Panc1 (cell line): ENCODE measurements around the gene GPR152. TPM values are rescaled to one million over a fixed set of nuclear protein-coding genes. Genes with fewer than 3 reads are reported as not detected.

Source experiments
- ATAC-seq: fragments of 200-7000 bp; cut with Tn5 transposase; 2 replicates; pipeline ENCODE4 v1.9.1; 2020; ENCODE audit warnings: mild to moderate bottlenecking, moderate library complexity
- BruUV-seq: library from RNA; stranded (reverse); fragments of 400-500 nt; replicated peaks from 2 replicates; lab custom pipeline; 2021; lab: Mats Ljungman, UMichigan
- CTCF ChIA-PET: fragments of 300-600 bp; sonication (Branson Sonifier 250); formaldehyde crosslinking; loops from one replicate; lab custom pipeline; 2022; ENCODE audit warnings: antibody characterized with exemption; lab: Charles Lee
- POLR2A ChIA-PET: fragments of 300-600 bp; sonication (Branson Sonifier 250); formaldehyde crosslinking; loops from one replicate; lab custom pipeline; 2022; ENCODE audit warnings: antibody characterized with exemption; lab: Charles Lee
- DNase-seq: peaks from one replicate; pipeline ENCODE4 v3.0.0-alpha.2; 2010; ENCODE audit warnings: low read depth, low spot score
- H3K27ac ChIP-seq: 2 replicates; pipeline ENCODE4 v1.5.1; 2011; ENCODE audit warnings: mild to moderate bottlenecking, low read length, inconsistent platforms
- H3K27me3 ChIP-seq: fragments of 200-500 bp; sonication (Bioruptor generic); 2 replicates; pipeline ENCODE4 v1.6.0; 2014; ENCODE audit warnings: low read length, inconsistent platforms; ENCODE audit not compliant: control insufficient read depth, insufficient read depth
- H3K36me3 ChIP-seq: fragments of 200-500 bp; sonication (Bioruptor generic); 2 replicates; pipeline ENCODE4 v1.5.1; 2014; ENCODE audit warnings: inconsistent platforms, mild to moderate bottlenecking, low read length, moderate library complexity; ENCODE audit not compliant: control insufficient read depth, insufficient read depth
- H3K4me1 ChIP-seq: 2 replicates; pipeline ENCODE4 v1.5.1; 2011; ENCODE audit warnings: inconsistent platforms, mild to moderate bottlenecking, low read length, moderate library complexity; ENCODE audit not compliant: control insufficient read depth, insufficient read depth
- H3K4me3 ChIP-seq, 2 experiments: 2 replicates each; pipeline ENCODE4 v1.5.1; 2011 to 2012; ENCODE audit warnings: low read depth in 2 of 2, low read length in 2 of 2, mild to moderate bottlenecking in 2 of 2, inconsistent platforms in 1 of 2, moderate library complexity in 1 of 2
- H3K9me3 ChIP-seq: fragments of 200-500 bp; sonication (Bioruptor generic); 2 replicates; pipeline ENCODE4 v1.5.1; 2014; ENCODE audit warnings: low read depth, mild to moderate bottlenecking, inconsistent platforms, low read length, moderate library complexity; ENCODE audit not compliant: control insufficient read depth, insufficient read depth
- POLR2AphosphoS5 ChIP-seq: IDR thresholded peaks from 2 replicates; pipeline ENCODE4 v1.6.1; 2012; ENCODE audit warnings: mild to moderate bottlenecking, low read depth, low read length, moderate library complexity
- SIN3A ChIP-seq: IDR thresholded peaks from 2 replicates; pipeline ENCODE4 v1.6.1; 2012; ENCODE audit warnings: low read depth, mild to moderate bottlenecking, low read length, moderate library complexity, borderline replicate concordance; ENCODE audit not compliant: insufficient read depth
- TCF7L2 ChIP-seq: IDR thresholded peaks from 2 replicates; pipeline ENCODE4 v1.6.1; 2011; ENCODE audit warnings: mild to moderate bottlenecking, low read depth, low read length, inconsistent platforms
- in situ Hi-C: cut with HindIII; loops from 2 replicates; pipeline ENCODE4 v1.10.0; 2016; ENCODE audit warnings: low sequenced_read_pairs, low pct_unique_long_range_greater_than_20kb
- intact Hi-C: fragments of 100-400 bp; cut with micrococcal nuclease; formaldehyde crosslinking; loops from one replicate; pipeline ENCODE4 v1.10.0; 2022; ENCODE audit not compliant: unreplicated experiment
- total RNA-seq: library from RNA; stranded (reverse); gene quantifications from one replicate; pipeline ENCODE4 v1.2.1, GENCODE V29; 2021; ENCODE audit not compliant: unreplicated experiment
- TF ChIP-seq, protein P1 (sequence below), 2 experiments: IDR thresholded peaks; 2 replicates each; pipeline ENCODE4 v1.6.1; 2011 to 2012; ENCODE audit warnings: low read depth in 2 of 2, control low read depth in 1 of 2, low read length in 1 of 2, mild to moderate bottlenecking in 1 of 2, moderate library complexity in 1 of 2; ENCODE audit not compliant: insufficient read depth in 1 of 2
- TF ChIP-seq, protein P2 (sequence below): fragments of 450-650 bp; IDR thresholded peaks from 2 replicates; pipeline ENCODE4 v1.5.1; 2017; ENCODE audit warnings: mild to moderate bottlenecking

The GPR152 gene
- total RNA-seq, 1 experiment from 2014 or later, result not detected

DNA sequence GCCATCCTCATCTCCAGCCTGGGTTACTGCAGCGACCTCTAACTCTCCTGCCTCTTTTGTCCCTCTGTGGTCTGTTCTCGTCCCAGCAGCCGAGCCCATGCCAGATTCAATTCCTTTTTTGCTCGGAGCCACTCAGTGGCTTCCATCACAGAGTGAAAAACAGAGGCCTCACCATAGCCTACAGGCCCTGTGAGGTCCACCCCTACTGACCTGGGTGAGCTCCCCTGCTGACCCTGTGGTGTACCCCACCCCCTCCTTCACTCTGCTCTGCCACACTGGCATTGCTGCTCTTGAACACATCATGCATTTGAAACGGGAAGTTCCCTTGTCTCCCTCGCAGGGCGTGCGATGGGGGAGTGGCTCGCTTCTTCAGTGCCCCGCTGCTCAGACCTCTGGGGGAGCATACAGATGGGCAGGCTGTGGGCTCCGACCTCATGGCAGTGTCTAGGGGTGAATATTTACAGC lies 32.4 kb upstream of the GPR152 start:
- POLR2A ChIA-PET, result no interaction called here
- no peak for ATAC-seq
- no TSS peak for BruUV-seq

DNA sequence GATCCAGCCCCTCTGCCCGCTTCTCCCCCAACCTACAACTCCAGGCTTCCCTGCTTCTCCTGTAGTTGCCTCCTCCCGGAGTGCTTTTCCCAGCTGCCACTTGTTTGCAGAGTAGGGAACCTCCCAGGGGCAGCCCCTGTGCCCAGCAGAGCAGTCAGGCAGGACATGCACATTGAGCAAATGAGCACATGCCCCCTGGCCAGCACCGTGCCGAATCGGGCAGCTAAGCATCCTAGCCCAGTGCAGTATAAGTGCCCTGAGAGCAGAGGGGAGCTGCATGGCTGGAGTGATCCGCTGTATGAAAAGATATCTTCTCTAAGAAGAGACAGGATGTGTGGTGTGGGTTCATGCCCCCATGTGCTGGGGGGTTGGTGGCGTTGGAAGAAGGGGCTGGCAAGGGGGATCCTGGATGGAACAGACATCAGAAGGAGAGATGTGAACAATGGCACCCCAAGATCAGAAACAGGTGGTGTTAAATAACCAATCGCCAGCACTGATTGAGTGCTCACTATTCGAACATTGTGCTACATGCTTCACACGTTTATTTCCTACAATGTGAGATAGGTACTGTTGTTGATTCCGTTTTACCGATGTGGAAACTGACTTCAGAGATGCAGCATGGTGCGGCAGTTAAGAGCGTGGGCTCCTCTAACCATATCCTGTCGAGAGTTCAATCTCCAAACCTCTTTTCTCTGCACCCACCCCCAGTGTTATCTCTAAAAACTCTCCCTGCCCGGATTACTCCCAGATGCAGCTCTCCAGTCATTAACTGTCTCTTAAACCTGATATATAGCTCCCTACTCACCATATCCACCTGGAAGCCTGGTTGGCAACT lies 31.5 kb upstream of the GPR152 start:
- no peak for TF ChIP-seq SIN3A
- TF ChIP-seq, protein P1, sequence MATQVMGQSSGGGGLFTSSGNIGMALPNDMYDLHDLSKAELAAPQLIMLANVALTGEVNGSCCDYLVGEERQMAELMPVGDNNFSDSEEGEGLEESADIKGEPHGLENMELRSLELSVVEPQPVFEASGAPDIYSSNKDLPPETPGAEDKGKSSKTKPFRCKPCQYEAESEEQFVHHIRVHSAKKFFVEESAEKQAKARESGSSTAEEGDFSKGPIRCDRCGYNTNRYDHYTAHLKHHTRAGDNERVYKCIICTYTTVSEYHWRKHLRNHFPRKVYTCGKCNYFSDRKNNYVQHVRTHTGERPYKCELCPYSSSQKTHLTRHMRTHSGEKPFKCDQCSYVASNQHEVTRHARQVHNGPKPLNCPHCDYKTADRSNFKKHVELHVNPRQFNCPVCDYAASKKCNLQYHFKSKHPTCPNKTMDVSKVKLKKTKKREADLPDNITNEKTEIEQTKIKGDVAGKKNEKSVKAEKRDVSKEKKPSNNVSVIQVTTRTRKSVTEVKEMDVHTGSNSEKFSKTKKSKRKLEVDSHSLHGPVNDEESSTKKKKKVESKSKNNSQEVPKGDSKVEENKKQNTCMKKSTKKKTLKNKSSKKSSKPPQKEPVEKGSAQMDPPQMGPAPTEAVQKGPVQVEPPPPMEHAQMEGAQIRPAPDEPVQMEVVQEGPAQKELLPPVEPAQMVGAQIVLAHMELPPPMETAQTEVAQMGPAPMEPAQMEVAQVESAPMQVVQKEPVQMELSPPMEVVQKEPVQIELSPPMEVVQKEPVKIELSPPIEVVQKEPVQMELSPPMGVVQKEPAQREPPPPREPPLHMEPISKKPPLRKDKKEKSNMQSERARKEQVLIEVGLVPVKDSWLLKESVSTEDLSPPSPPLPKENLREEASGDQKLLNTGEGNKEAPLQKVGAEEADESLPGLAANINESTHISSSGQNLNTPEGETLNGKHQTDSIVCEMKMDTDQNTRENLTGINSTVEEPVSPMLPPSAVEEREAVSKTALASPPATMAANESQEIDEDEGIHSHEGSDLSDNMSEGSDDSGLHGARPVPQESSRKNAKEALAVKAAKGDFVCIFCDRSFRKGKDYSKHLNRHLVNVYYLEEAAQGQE (IDR thresholded peaks at IDR 0.05; ENCODE audit: insufficient read depth in 1 of 2, low read depth in 2 of 2, low read length in 1 of 2), result no peak
- intact Hi-C loops (no loop called here), in situ Hi-C loops (no loop called here)
- H3K27me3 ChIP-seq, result no peaks in the 10 kb centered on the region
- peak overlapping the region; percentile 66 to 89 for H3K4me3 ChIP-seq
- H3K9me3 ChIP-seq, result no peaks in the 10 kb centered on the region
- ATAC-seq (no peak), DNase-seq (no peak)
- no peaks in the 10 kb centered on the region for H3K36me3 ChIP-seq
- ChIA-PET POLR2A (no interaction called here), CTCF (interaction anchor here (0.5 kb wide), 1 partner anchor 501 kb away, joined by 6 read pairs; no protein-coding TSS in a partner anchor)
- H3K4me1 ChIP-seq, result peaks cover 15% of the 10 kb centered on the region; the same call in 1 of the 2 replicates
- H3K27ac ChIP-seq, result peak overlapping the region; percentile 91; the same call in 1 of the 2 replicates
- no TSS peak for BruUV-seq

More for the DNA sequence above, 32.4 kb upstream of the GPR152 start:
- H3K4me1 ChIP-seq, result peaks cover 15% of the 10 kb centered on the region; the same call in 1 of the 2 replicates
- no peak overlapping the region for H3K4me3 ChIP-seq
- H3K27ac ChIP-seq, result no peak overlapping the region
- H3K36me3 ChIP-seq, result no peaks in the 10 kb centered on the region
- in situ Hi-C loops, result no loop called here
- TF ChIP-seq POLR2AphosphoS5 (no peak), SIN3A (no peak), TCF7L2 (no peak)
- TF ChIP-seq, protein P2, sequence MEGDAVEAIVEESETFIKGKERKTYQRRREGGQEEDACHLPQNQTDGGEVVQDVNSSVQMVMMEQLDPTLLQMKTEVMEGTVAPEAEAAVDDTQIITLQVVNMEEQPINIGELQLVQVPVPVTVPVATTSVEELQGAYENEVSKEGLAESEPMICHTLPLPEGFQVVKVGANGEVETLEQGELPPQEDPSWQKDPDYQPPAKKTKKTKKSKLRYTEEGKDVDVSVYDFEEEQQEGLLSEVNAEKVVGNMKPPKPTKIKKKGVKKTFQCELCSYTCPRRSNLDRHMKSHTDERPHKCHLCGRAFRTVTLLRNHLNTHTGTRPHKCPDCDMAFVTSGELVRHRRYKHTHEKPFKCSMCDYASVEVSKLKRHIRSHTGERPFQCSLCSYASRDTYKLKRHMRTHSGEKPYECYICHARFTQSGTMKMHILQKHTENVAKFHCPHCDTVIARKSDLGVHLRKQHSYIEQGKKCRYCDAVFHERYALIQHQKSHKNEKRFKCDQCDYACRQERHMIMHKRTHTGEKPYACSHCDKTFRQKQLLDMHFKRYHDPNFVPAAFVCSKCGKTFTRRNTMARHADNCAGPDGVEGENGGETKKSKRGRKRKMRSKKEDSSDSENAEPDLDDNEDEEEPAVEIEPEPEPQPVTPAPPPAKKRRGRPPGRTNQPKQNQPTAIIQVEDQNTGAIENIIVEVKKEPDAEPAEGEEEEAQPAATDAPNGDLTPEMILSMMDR, result no peak
- TF ChIP-seq, protein P1 (IDR thresholded peaks at IDR 0.05; ENCODE audit: insufficient read depth in 1 of 2, low read depth in 2 of 2, low read length in 1 of 2), result no peak
- no peaks in the 10 kb centered on the region for H3K9me3 ChIP-seq
- CTCF ChIA-PET, result no interaction called here
- no peaks in the 10 kb centered on the region for H3K27me3 ChIP-seq
- DNase-seq, result no peak
- intact Hi-C loops, result no loop called here
